Adrenal gland (tissue), 12 donors: ENCODE measurements around the gene CYBA. TPM values are rescaled to one million over a fixed set of nuclear protein-coding genes. Genes with fewer than 3 reads are reported as not detected.

Source experiments
- DNase-seq, 7 donors: peaks; one replicate each; pipeline ENCODE4 v3.0.0-alpha.2; 2019 to 2020
- H3K27ac ChIP-seq, 5 donors: fragments of 200-600 bp; sonication (generic) in 4 of 5; 1 replicate in 3 of 5; 2 replicates in 2 of 5; pipeline versions ENCODE4 v1.5.1 to v1.8.0; 2016 to 2020; ENCODE audit warnings: mild to moderate bottlenecking in 1 of 5
- H3K27me3 ChIP-seq: fragments of 200-600 bp; 2 replicates; pipeline ENCODE4 v1.8.0; 2021
- H3K36me3 ChIP-seq, 2 donors: fragments of 200-600 bp; replicated peaks in 1 of 2; 1 replicate in 1 of 2; 2 replicates in 1 of 2; pipeline versions ENCODE4 v1.5.1 to v1.8.0; 2018 to 2022
- H3K4me1 ChIP-seq, 2 donors: fragments of 200-600 bp; replicated peaks in 1 of 2; 1 replicate in 1 of 2; 2 replicates in 1 of 2; pipeline versions ENCODE4 v1.5.1 to v1.8.0; 2018 to 2021
- H3K4me3 ChIP-seq, 4 donors: fragments of 200-600 bp; sonication (generic) in 3 of 4; one replicate each; pipeline ENCODE4 v1.5.1; 2016 to 2018
- H3K9me3 ChIP-seq, 3 donors: fragments of 200-600 bp; sonication (generic) in 1 of 3; replicated peaks in 1 of 3; 1 replicate in 2 of 3; 2 replicates in 1 of 3; pipeline versions ENCODE4 v1.5.1 to v1.8.0; 2016 to 2021
- POLR2A ChIP-seq, 2 donors: fragments of 450-650 bp; IDR thresholded peaks; one replicate each; pipeline ENCODE4 v1.6.1; 2017; ENCODE audit warnings: antibody characterized with exemption in 2 of 2, mild to moderate bottlenecking in 2 of 2, moderate library complexity in 1 of 2
- WGBS, 4 donors: extraction: QIAGEN DNeasy Blood & Tissue Kit in 2 of 4; methylation state at CpG; one replicate each; pipeline versions ENCODE4 v1.1.5 to v1.1.7; 2013 to 2017; 5-methylcytosine and 5-hydroxymethylcytosine counted together
- intact Hi-C, 2 donors: fragments of 100-400 bp; cut with DNase I; formaldehyde crosslinking; loops; one replicate each; pipeline versions ENCODE4 v1.14.1 to v1.15.0; 2022 to 2023
- polyA plus RNA-seq, 3 donors: library from polyadenylated mRNA; stranded (reverse); fragments of 200-250 nt in 2 of 3; fragments of 350-450 nt in 1 of 3; fragmentation: Illumina TruSeq in 1 of 3; extraction: RNeasy Lipid Tissue Mini Kit (QIAGEN cat#74804) in 1 of 3; gene quantifications; one replicate each; pipeline ENCODE4 v1.2.3, GENCODE V29; 2013 to 2014
- total RNA-seq, 9 donors: library from RNA; depleted of rRNA in 4 of 9; stranded (reverse); fragments of >200 nt in 4 of 9; fragments of 120-200 nt in 1 of 9; fragmentation: NEBNext Ultra II Directional in 1 of 9; extraction: Animal tissue kit (Norgen Biotek cat#: 25700) in 1 of 9; gene quantifications; one replicate each; pipeline versions ENCODE4 v1.1.0 to v1.2.4, GENCODE V29; 2013 to 2023
- TF ChIP-seq, protein P1 (sequence below), 6 experiments: fragments of 450-650 bp in 4 of 6; fragments of 200-600 bp in 2 of 6; sonication (generic) in 1 of 6; IDR thresholded peaks; 1 replicate in 5 of 6; 2 replicates in 1 of 6; pipeline versions ENCODE4 v1.5.1 to v1.8.0; 2016 to 2021; ENCODE audit warnings: antibody characterized with exemption in 6 of 6, mild to moderate bottlenecking in 2 of 6, moderate library complexity in 1 of 6
- donor health status: healthy with polysubstance abuse.
- donor health status: Bipolar disorder and iron deficiency.
- donor health status: DM: yes; HTN: yes; CAD: no.
- donor health status: DM: no; HTN: no; CAD: no.
- donor health status: DM: no; HTN: no; CAD: no.
- donor health status: DM: yes; HTN: yes; CAD: no.

The CYBA gene
- total and polyA plus RNA-seq, 12 donors: 19.6 to 374 (median 155) TPM

DNA sequence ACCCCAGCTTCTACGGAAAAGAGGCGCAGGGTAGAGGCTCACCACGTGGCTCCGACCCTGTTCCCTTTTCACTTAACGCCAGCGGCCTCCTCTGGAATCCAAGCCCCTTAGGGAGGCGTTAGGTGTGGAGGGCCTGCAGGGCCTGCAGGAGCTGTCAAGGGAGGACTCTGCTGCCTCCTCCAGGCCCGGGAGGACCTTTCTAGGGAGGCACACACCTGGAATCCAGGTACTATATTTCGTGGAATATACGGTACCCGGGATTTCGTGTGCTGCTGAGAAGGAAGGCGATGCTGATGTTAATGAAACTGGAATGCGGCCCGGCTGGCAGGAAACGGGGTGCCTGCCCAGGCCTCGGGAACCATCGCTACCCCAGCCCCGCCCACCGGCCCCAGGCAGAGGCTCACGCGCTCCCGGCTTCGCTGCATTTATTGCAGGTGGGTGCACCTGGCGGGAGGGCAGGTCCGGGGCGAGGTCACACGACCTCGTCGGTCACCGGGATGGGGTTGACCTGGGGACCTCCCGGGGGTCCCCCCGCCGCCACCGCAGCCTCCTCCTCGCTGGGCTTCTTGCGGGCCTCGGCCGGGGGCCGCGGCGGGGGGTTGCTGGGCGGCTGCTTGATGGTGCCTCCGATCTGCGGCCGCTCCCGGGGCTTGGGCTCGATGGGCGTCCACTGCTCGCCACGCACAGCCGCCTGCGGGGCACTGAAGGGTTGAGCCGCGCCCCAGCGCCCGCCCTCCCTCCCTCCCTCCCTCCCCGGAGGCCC is 7.8 kb downstream of the CYBA start:
- Histone ChIP-seq H3K27ac (no peak overlapping the region), H3K4me1 (no peaks in the 10 kb centered on the region), H3K4me3 (no peak overlapping the region), H3K9me3 (no peaks in the 10 kb centered on the region), H3K36me3 (no peaks in the 10 kb centered on the region), H3K27me3 (peaks cover 19% of the 10 kb centered on the region)
- intact Hi-C loops: no loop called here
- WGBS, 4 donors: 76 to 86% (median 85%) methylated on average over 22 to 58 of the region's 58 CpGs
- TF ChIP-seq, protein P1, sequence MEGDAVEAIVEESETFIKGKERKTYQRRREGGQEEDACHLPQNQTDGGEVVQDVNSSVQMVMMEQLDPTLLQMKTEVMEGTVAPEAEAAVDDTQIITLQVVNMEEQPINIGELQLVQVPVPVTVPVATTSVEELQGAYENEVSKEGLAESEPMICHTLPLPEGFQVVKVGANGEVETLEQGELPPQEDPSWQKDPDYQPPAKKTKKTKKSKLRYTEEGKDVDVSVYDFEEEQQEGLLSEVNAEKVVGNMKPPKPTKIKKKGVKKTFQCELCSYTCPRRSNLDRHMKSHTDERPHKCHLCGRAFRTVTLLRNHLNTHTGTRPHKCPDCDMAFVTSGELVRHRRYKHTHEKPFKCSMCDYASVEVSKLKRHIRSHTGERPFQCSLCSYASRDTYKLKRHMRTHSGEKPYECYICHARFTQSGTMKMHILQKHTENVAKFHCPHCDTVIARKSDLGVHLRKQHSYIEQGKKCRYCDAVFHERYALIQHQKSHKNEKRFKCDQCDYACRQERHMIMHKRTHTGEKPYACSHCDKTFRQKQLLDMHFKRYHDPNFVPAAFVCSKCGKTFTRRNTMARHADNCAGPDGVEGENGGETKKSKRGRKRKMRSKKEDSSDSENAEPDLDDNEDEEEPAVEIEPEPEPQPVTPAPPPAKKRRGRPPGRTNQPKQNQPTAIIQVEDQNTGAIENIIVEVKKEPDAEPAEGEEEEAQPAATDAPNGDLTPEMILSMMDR (IDR thresholded peaks at IDR 0.05): no peak
- no peak for TF ChIP-seq POLR2A (IDR thresholded peaks at IDR 0.05)
- DNase-seq: no peak

DNA sequence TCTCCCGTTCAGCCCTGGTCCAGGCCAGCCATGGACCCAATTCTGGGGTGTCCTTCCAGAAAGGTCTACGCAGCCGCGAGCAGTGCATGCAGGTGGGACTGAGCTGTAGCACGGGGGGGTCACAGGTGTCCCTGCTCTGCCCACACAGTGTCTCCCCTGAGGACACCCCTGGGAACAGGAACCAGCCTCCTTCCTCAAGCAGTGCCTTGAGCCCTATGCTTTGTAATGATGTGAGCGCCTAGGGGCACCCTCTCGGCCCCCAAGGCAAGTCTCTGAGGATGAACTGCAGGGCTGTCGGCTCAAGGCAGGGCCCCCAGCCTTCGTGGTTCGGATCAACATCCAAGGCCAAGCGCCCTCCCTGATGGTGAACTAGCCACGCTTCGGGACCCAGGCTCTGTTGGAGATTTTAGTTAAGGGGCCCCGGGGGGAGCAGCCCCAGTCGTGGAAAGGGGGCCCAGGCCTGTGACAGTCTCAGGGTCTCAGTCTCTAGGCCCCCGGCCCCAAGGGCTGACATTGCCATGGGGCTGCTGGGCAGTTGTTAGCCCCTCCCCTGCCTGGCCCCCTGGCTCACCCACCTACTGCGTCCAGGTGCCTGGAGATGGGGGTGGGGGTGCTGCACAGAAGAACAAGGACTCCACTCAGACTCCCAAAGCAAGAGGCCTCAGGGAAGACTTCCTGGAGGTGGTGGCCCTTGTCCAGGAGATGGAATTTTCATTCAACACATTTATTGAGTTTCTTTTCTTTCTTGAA is 10.2 kb downstream of the CYBA start:
- intact Hi-C loops: no loop called here
- H3K27me3 ChIP-seq: peaks cover 19% of the 10 kb centered on the region
- no peak for TF ChIP-seq POLR2A (IDR thresholded peaks at IDR 0.05)
- TF ChIP-seq, protein P1 (IDR thresholded peaks at IDR 0.05): no peak

DNA sequence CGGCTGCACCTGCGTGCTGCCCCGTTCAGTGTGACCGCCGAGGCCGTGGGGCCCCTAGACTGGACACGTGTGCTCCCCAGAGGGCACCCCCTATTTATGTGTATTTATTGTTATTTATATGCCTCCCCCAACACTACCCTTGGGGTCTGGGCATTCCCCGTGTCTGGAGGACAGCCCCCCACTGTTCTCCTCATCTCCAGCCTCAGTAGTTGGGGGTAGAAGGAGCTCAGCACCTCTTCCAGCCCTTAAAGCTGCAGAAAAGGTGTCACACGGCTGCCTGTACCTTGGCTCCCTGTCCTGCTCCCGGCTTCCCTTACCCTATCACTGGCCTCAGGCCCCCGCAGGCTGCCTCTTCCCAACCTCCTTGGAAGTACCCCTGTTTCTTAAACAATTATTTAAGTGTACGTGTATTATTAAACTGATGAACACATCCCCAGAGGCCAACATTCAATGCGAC is 10.8 kb downstream of the CYBA start:
- intact Hi-C loops: no loop called here
- no peak for TF ChIP-seq POLR2A (IDR thresholded peaks at IDR 0.05)
- DNase-seq: no peak
- 46 to 64% (median 52%) methylated on average over 13 of the region's 13 CpGs for WGBS, 4 donors
- Histone ChIP-seq H3K4me1 (no peaks in the 10 kb centered on the region), H3K36me3 (no peaks in the 10 kb centered on the region), H3K27ac (no peak overlapping the region), H3K27me3 (peaks cover 19% of the 10 kb centered on the region), H3K4me3 (no peak overlapping the region), H3K9me3 (no peaks in the 10 kb centered on the region)

More for the DNA sequence above, 10.2 kb downstream of the CYBA start:
- DNase-seq: no peak
- H3K4me1 ChIP-seq: no peaks in the 10 kb centered on the region
- no peak overlapping the region for H3K4me3 ChIP-seq
- H3K36me3 ChIP-seq: no peaks in the 10 kb centered on the region
- WGBS, 4 donors: 45 to 58% (median 51%) methylated on average over 6 to 17 of the region's 17 CpGs
- H3K27ac ChIP-seq: no peak overlapping the region
- H3K9me3 ChIP-seq: no peaks in the 10 kb centered on the region

DNA sequence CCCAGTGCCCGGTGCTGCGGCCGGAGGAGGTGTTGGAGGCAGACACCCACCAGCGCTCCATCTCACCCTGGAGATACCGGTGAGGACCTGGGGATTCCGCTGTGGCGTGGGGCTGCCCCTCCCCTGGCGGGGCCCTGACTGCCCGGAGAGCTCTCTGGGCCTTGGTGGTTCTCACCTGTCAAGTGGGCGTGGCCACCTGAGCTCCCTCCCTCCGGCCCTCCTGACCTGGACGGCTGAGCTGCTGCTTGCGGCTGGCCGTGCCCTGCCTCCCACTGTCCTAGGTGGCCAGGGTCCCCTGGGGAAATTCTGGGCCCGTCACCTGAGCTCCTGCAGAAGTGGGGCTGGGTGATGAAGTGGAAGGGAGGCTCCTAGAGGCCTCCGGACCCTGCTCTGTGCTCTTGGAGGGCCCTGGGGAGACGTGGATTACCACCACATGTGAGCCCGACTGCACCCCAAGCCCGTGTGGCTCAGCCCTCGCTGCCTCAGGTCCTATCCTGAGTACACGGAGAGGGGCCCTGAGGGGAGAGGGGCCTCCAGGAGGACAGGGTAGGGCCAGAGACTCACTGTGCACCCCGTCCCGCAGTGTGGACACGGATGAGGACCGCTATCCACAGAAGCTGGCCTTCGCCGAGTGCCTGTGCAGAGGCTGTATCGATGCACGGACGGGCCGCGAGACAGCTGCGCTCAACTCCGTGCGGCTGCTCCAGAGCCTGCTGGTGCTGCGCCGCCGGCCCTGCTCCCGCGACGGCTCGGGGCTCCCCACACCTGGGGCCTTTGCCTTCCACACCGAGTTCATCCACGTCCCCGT is 11.4 kb downstream of the CYBA start:
- Histone ChIP-seq H3K4me1 (no peaks in the 10 kb centered on the region), H3K4me3 (no peak overlapping the region), H3K27ac (no peak overlapping the region), H3K27me3 (peaks cover 19% of the 10 kb centered on the region), H3K36me3 (no peaks in the 10 kb centered on the region), H3K9me3 (no peaks in the 10 kb centered on the region)
- 34 to 36% (median 34%) methylated on average over 15 to 45 of the region's 45 CpGs for WGBS, 4 donors
- TF ChIP-seq, protein P1 (IDR thresholded peaks at IDR 0.05): no peak
- TF ChIP-seq POLR2A (IDR thresholded peaks at IDR 0.05): no peak
- DNase-seq: no peak
- intact Hi-C loops: no loop called here
